A549 (cell line): ENCODE measurements around the gene EML5.

Source experiments
- JUN ChIP-seq, 2 experiments: fragments of >200 bp; sonication (Bioruptor Twin); formaldehyde crosslinking; IDR thresholded peaks; 2 replicates in 1 of 2; 3 replicates in 1 of 2; pipeline ENCODE4 v1.6.1; 2016 to 2017
- KDM1A ChIP-seq: fragments of 200-600 bp; sonication (generic); IDR thresholded peaks from 2 replicates; pipeline ENCODE4 v1.6.1; 2016; ENCODE audit warnings: low read depth, mild to moderate bottlenecking
- POLR2A ChIP-seq: IDR thresholded peaks from 2 replicates; pipeline ENCODE4 v1.6.1; 2012; ENCODE audit warnings: mild to moderate bottlenecking, low read length
- RFX5 ChIP-seq: fragments of 450-650 bp; IDR thresholded peaks from 2 replicates; pipeline ENCODE4 v1.7.1; 2014; ENCODE audit warnings: antibody characterized with exemption, mild to moderate bottlenecking, moderate library complexity
- TF ChIP-seq, protein P1 (sequence below): IDR thresholded peaks from 2 replicates; pipeline ENCODE4 v1.6.1; 2012
- TF ChIP-seq, protein P2 (sequence below): fragments of >200 bp; sonication (Bioruptor Twin); formaldehyde crosslinking; IDR thresholded peaks from 3 replicates; pipeline ENCODE4 v1.5.1; 2016

DNA sequence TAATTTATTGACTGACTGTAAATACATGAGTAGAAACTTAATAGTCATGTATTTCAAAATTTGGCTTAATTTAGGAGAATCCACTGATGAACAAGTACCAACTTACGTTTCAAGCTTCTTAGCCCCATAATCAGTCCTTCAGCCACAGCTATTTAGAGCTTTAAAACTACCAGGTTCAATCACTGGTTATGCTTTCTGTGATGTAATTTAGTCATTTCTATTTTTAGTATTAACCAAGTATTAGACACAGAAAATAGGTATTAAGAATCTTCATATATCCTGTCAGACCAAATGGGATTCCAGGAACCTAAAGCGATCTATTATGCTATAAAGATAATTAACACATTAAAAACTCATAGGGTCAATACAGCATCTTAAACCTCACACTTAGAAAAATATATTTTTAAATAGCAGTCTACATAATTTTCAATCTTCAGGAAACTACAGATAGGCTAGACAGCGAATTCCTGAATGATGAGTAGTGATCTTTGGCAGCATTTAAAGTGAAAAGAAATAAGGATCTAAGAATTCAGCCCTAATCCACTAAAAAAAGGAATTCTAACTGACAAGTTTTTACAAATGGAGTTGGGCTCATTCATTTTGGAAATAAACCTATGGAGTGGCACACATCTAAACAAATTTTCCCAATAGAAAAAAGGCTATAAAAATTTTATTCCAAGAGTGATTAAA, 178.4 kb downstream of the EML5 start:
- TF ChIP-seq POLR2A = no peak
- no peak for TF ChIP-seq JUN (IDR thresholded peaks at IDR 0.05)
- TF ChIP-seq, protein P1, sequence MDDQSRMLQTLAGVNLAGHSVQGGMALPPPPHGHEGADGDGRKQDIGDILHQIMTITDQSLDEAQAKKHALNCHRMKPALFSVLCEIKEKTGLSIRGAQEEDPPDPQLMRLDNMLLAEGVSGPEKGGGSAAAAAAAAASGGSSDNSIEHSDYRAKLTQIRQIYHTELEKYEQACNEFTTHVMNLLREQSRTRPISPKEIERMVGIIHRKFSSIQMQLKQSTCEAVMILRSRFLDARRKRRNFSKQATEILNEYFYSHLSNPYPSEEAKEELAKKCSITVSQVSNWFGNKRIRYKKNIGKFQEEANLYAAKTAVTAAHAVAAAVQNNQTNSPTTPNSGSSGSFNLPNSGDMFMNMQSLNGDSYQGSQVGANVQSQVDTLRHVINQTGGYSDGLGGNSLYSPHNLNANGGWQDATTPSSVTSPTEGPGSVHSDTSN = no peak
- no peak for TF ChIP-seq KDM1A
- no peak for TF ChIP-seq RFX5
- TF ChIP-seq, protein P2, sequence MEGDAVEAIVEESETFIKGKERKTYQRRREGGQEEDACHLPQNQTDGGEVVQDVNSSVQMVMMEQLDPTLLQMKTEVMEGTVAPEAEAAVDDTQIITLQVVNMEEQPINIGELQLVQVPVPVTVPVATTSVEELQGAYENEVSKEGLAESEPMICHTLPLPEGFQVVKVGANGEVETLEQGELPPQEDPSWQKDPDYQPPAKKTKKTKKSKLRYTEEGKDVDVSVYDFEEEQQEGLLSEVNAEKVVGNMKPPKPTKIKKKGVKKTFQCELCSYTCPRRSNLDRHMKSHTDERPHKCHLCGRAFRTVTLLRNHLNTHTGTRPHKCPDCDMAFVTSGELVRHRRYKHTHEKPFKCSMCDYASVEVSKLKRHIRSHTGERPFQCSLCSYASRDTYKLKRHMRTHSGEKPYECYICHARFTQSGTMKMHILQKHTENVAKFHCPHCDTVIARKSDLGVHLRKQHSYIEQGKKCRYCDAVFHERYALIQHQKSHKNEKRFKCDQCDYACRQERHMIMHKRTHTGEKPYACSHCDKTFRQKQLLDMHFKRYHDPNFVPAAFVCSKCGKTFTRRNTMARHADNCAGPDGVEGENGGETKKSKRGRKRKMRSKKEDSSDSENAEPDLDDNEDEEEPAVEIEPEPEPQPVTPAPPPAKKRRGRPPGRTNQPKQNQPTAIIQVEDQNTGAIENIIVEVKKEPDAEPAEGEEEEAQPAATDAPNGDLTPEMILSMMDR = no peak
